Measurements from ENCODE around the gene SLC25A22.

- TF ChIP-seq POLR2AphosphoS5 (IDR thresholded peaks at IDR 0.05), result no peak
- no peak for TF ChIP-seq CTCF (IDR thresholded peaks at IDR 0.05)
Measured at GRCh38 chr11:792873-793272, 5.2 kb downstream of the SLC25A22 start.
